ENCODE measurements around the gene NMT1. TPM values are rescaled to one million over a fixed set of nuclear protein-coding genes. Genes with fewer than 3 reads are reported as not detected.

The NMT1 gene
- total RNA-seq, 4 donors from 2014 or later, result 58.5 to 79.3 (median 65.1) TPM

DNA sequence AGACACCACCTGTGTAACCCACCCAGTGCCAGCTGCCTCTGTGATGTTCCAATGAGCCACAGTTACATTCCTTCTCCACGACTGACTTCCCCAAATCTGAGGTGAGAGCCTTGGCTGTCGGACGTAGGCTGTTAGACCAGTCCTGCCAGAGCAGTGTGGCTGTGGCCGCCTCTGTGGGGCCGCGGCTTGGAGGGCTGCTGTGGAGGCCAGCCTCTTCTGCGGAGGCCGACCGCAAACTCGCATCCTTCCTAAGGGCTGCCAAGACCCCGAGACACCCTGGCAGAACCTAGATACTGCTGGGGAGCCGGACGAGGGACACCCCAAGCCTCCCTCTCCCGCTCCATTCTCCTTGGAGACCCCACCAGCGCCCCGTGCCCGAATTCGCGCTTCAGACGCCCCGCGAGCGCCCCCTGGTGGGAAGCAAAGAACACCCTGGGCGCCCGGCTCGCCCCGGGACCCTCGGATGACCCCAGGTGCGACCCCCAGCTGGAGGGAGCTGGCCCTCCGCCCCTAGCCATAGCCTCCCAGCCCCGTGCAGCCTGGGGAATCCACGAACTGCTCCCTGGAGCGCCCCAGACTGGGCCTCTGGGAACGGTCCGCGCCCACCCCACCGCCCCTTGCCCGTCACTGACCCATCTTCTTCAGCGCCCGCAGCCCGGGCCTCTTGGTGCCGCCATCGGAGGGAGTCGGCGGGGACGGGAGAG lies 70.7 kb downstream of the NMT1 start:
- no peak for DNase-seq (ENCODE audit: extremely low spot score)
- Histone ChIP-seq H3K4me1 (peaks cover 59 to 79% (median 69%) of the 10 kb centered on the region in 4 donors), H3K4me3 (peak overlapping the region; percentile 87 to 97 (median 88)), H3K36me3 (no peaks in the 10 kb centered on the region), H3K27me3 (no peaks in the 10 kb centered on the region), H3K27ac (replicated peaks in 1 of 4) (peak overlapping the region; percentile 97 to 99 (median 98)), H3K9me3 (no peaks in the 10 kb centered on the region)
- TF ChIP-seq, protein P1, sequence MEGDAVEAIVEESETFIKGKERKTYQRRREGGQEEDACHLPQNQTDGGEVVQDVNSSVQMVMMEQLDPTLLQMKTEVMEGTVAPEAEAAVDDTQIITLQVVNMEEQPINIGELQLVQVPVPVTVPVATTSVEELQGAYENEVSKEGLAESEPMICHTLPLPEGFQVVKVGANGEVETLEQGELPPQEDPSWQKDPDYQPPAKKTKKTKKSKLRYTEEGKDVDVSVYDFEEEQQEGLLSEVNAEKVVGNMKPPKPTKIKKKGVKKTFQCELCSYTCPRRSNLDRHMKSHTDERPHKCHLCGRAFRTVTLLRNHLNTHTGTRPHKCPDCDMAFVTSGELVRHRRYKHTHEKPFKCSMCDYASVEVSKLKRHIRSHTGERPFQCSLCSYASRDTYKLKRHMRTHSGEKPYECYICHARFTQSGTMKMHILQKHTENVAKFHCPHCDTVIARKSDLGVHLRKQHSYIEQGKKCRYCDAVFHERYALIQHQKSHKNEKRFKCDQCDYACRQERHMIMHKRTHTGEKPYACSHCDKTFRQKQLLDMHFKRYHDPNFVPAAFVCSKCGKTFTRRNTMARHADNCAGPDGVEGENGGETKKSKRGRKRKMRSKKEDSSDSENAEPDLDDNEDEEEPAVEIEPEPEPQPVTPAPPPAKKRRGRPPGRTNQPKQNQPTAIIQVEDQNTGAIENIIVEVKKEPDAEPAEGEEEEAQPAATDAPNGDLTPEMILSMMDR (IDR thresholded peaks at IDR 0.05), result peak; percentile 81 to 90 (median 89)
- TF ChIP-seq POLR2AphosphoS5 (IDR thresholded peaks at IDR 0.05) (no peak), POLR2A (IDR thresholded peaks at IDR 0.05; ENCODE audit: low read depth) (no peak), EP300 (IDR thresholded peaks at IDR 0.05) (no peak)
- WGBS, result 16% methylated on average over 5 of the region's 46 CpGs
- intact Hi-C loops (cut with DNase I), result loop anchor here (5.0 kb wide), 4 partner anchors 34 to 354 kb away; no protein-coding TSS in a partner anchor

DNA sequence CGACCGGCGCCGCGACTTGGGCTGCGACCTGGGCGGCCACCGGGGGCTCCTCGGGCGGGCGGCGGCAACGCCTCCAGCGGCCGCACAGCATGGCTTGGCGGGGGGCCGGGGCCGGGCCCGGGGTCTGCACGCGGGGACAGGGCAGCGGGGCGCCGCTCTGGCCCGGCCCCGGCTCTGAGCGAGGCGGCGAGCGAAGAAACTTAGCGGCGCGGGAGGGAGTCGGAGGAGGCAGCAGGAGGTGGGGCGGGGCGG lies 71.1 kb downstream of the NMT1 start, which contains the start of gene PLCD3:
Gene PLCD3, minus strand, starts transcription at position 196 of the 252 bp plus-strand sequence. Its CDS starts 105 bp downstream, at position 91.
- intact Hi-C loops (cut with DNase I), result loop anchor here (5.0 kb wide), 4 partner anchors 35 to 355 kb away; no protein-coding TSS in a partner anchor
- no peak for DNase-seq (ENCODE audit: extremely low spot score)
- peak within 1 kb of the TSS; percentile 97 to 99 (median 98) for H3K27ac ChIP-seq (replicated peaks in 1 of 4)
- no CpG with 5 or more reads among the region's 36 CpGs for WGBS
- H3K9me3 ChIP-seq, result no peaks in the 10 kb centered on the region
- peaks cover 57 to 79% (median 69%) of the 10 kb centered on the region in 4 donors for H3K4me1 ChIP-seq
- TF ChIP-seq POLR2AphosphoS5 (IDR thresholded peaks at IDR 0.05), result no peak
- TF ChIP-seq, protein P1 (IDR thresholded peaks at IDR 0.05), result no peak
- TF ChIP-seq POLR2A (IDR thresholded peaks at IDR 0.05; ENCODE audit: low read depth), result no peak
- no peak for TF ChIP-seq EP300 (IDR thresholded peaks at IDR 0.05)
- H3K36me3 ChIP-seq, result peaks cover 0 to 3% (median 0%) of the 10 kb centered on the region in 4 donors
- H3K4me3 ChIP-seq, result peak within 1 kb of the TSS; percentile 87 to 97 (median 88)
- H3K27me3 ChIP-seq, result no peaks in the 10 kb centered on the region

DNA sequence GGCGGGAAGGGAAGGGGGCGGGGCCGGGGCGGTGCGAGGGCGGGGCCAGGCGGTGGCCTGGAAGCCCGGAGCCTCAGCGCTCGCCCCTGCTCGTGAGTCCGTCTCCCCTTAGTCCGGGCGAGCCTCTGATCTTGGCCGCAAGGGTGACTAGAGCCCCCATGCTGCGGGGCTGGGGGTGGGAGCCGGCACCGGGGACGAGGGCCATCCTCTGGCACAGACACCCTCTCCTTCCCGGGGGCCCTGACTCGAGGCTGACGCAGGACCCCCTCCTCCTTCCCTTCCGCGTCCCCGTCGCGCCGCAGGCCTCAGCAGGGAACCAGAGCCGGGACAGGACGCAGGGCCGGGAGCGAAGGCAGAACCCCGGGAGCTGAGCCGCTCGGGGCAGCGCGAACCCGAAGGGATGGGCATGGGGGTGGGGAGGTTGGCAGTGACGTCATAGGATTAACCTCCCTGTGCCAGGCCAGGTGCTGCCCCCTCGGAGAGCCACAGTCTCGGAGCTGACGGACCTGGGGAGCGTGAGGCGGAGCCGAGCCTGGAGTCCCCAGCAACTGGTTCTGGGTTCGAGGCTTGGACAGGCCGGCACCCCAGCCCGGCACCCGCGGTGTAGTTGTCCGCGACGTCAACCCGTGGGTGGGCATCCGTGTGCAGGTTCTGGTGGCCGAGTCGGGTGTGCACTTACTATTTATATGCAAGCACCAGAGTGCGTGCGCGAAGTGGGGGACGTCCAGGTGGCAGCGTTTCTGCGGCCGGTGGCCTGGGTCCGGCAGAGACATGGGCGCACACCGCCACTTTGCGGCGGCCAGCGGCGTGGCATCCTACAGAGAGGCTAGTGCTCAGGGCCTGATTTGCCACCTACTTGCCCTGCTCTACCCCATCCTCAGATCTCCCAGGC lies 71.7 kb downstream of the NMT1 start:
- H3K4me3 ChIP-seq, result peak overlapping the region; percentile 87 to 97 (median 88)
- peaks cover 53 to 76% (median 65%) of the 10 kb centered on the region in 4 donors for H3K4me1 ChIP-seq
- TF ChIP-seq POLR2AphosphoS5 (IDR thresholded peaks at IDR 0.05) (peak; percentile 78 to 93), POLR2A (IDR thresholded peaks at IDR 0.05; ENCODE audit: low read depth) (peak; percentile 48), EP300 (IDR thresholded peaks at IDR 0.05) (no peak)
- TF ChIP-seq, protein P1 (IDR thresholded peaks at IDR 0.05), result peak; percentile 84 to 96 (median 84)
- H3K36me3 ChIP-seq, result peaks cover 0 to 8% (median 2%) of the 10 kb centered on the region in 4 donors
- intact Hi-C loops (cut with DNase I), result loop anchor here (5.0 kb wide), 4 partner anchors 36 to 356 kb away; no protein-coding TSS in a partner anchor
- H3K9me3 ChIP-seq, result no peaks in the 10 kb centered on the region
- H3K27me3 ChIP-seq, result no peaks in the 10 kb centered on the region
- WGBS, result 1% methylated on average over 13 of the region's 71 CpGs
- H3K27ac ChIP-seq (replicated peaks in 1 of 4), result peak overlapping the region; percentile 97 to 99 (median 98)
- DNase-seq (ENCODE audit: extremely low spot score), result peak; percentile 97

DNA sequence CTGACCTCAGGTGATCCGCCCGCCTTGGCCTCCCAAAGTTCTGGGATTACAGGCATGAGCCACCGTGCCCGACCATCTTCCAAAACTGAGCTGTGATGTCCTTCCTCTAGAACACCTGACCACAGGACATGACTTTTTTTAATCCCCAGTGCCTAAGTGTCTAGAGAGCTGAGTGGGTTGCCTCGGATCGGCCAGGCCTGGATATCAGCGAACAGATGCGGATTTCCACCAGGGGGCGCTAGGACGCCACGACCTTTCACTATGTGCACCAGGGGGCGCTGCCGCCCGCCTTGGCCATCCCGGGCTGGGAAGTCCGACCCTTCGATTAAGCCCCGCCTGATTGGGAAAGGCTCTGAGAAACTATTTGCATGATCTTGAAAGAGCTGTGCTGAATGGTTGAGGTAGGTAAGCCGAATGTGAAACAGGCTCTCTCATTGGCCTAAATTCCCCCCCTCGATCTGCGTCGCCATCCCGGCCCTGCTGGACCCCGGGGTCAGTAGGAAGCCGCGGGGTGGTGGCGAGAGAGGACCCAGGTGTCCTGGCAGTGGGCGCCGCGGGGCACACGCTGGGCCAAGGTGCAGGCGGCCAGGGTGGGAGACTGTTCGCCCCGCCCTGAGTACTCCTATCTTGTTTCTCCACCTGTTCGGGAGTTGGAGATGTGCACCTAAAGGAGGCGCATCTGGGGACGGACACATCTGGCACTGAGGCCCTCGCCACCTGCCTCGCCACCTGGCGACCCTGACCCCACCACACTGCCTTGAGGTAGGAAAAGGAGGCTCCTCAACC lies 74.3 kb downstream of the NMT1 start, which contains the start of gene ACBD4:
Gene ACBD4, plus strand, starts transcription at position 496 of the 786 bp plus-strand sequence. CDS start 458 bp downstream, outside the sequence.
- peaks cover 0 to 30% (median 16%) of the 10 kb centered on the region in 4 donors for H3K36me3 ChIP-seq
- no peak for TF ChIP-seq EP300 (IDR thresholded peaks at IDR 0.05)
- peak; percentile 90 to 93 for TF ChIP-seq POLR2AphosphoS5 (IDR thresholded peaks at IDR 0.05)
- TF ChIP-seq, protein P1 (IDR thresholded peaks at IDR 0.05), result peak; percentile 96 to 100 (median 100)
- peak; percentile 99 for DNase-seq (ENCODE audit: extremely low spot score)
- peak within 1 kb of the TSS; percentile 89 to 93 (median 92) for H3K27ac ChIP-seq (replicated peaks in 1 of 4)
- no peaks in the 10 kb centered on the region for H3K9me3 ChIP-seq
- peaks cover 27 to 50% (median 40%) of the 10 kb centered on the region in 4 donors for H3K4me1 ChIP-seq
- intact Hi-C loops (cut with DNase I), result loop anchor here (1.0 to 5.0 kb wide), 2 partner anchors 63 to 252 kb away; no protein-coding TSS in a partner anchor
- WGBS, result 9% methylated on average over 22 of the region's 40 CpGs
- H3K4me3 ChIP-seq, result peak within 1 kb of the TSS; percentile 76 to 96 (median 84)
- no peaks in the 10 kb centered on the region for H3K27me3 ChIP-seq

Measured in esophagus muscularis mucosa (tissue), 4 donors.